GM12875 (cell line): Measurements from ENCODE around the gene TBC1D22A.

ENCODE experiments used
- H3K4me3 ChIP-seq: one replicate; pipeline ENCODE4 v1.5.1; 2011; ENCODE audit warnings: low read depth, low read length, control low read depth
- TF ChIP-seq, protein P1 (sequence below): IDR thresholded peaks from 2 replicates; pipeline ENCODE4 v1.5.1; 2011; ENCODE audit warnings: low read depth, mild to moderate bottlenecking, control low read depth, inconsistent platforms, low read length, moderate library complexity, borderline replicate concordance; ENCODE audit not compliant: insufficient read depth

The TBC1D22A gene

DNA sequence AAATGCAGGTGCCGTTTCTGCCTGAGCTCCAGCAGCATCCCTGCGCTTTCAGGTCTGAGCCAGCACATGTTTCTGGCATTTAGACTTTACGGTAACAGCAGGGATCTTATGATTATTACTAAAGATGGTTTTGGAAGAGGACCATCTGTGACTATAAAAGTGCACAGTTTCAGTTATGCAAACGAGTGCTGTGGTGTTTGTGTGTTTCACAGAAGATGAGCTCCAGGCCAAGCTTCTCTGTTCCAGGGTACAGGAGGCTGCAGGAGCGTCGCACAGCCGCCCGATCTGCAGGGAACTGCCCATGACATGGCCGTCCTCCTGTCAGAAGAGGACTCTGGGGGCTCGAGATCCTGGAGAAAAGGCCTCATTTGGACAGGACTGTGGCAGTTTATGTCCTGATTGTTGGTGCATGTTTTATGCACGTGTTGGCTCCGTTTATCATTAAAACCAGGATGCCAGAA is 297.3 kb downstream of the TBC1D22A start:
- no peak overlapping the region for H3K4me3 ChIP-seq
- TF ChIP-seq, protein P1, sequence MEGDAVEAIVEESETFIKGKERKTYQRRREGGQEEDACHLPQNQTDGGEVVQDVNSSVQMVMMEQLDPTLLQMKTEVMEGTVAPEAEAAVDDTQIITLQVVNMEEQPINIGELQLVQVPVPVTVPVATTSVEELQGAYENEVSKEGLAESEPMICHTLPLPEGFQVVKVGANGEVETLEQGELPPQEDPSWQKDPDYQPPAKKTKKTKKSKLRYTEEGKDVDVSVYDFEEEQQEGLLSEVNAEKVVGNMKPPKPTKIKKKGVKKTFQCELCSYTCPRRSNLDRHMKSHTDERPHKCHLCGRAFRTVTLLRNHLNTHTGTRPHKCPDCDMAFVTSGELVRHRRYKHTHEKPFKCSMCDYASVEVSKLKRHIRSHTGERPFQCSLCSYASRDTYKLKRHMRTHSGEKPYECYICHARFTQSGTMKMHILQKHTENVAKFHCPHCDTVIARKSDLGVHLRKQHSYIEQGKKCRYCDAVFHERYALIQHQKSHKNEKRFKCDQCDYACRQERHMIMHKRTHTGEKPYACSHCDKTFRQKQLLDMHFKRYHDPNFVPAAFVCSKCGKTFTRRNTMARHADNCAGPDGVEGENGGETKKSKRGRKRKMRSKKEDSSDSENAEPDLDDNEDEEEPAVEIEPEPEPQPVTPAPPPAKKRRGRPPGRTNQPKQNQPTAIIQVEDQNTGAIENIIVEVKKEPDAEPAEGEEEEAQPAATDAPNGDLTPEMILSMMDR, result no peak

DNA sequence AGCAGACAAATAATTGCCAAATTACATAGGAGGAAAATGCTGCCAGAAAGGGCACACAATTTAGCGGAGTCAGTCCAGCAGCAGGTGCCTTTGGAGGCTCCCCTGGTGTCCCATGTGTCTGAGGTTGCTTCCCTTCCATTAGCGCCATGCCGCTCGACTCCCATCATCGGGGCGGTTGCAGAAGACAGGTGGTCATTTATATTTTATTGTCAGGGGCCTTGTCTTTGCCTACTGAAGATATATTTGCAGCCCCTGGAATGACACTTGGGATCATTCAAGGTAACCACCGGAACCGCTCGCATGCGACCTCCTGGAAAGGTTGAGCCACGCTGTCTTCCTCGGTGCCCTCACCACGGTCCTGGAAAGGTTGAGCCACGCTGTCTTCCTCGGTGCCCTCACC is 298.3 kb downstream of the TBC1D22A start:
- TF ChIP-seq, protein P1, result no peak
- H3K4me3 ChIP-seq, result no peak overlapping the region

DNA sequence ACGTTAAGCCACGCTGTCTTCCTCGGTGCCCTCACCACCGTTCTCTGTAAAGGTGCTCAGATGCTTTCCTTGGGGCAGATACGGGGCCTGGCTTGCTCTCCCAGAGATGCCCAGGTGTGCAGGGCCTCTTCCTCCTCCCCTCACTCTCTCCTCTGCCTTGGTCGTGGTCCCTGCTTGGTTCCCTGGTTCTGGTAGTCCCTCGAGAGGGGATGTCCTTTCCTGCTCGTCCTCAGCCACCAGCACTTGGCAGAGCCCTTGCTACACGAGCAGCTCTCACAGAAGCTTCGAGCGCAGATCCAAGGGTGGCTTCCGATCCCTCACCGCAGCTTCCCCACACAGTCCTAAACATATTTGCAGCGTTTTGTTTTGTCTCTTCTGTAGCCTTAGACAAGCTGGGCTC is 298.8 kb downstream of the TBC1D22A start:
- no peak overlapping the region for H3K4me3 ChIP-seq
- TF ChIP-seq, protein P1, result no peak

DNA sequence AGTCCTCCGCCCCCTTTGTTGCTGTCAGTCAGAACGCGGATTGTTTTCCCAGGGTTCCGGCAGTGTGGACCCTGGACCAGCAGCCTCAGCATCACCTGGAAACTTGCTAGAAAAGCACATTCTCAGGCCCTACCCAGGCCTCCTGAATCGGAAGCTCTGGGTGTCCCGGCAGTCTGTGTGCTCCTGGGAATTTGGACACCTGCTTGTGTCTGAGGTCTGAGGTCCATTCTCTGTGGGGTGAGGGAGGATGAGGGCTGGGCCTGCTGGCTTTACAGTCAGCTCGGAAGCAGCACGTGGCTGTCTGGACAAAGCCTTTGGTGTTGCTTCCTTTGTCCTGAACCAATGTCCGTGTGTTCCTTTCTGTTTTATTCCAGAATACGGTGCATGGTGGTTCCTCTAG is 299.7 kb downstream of the TBC1D22A start:
- TF ChIP-seq, protein P1, result no peak
- no peak overlapping the region for H3K4me3 ChIP-seq

DNA sequence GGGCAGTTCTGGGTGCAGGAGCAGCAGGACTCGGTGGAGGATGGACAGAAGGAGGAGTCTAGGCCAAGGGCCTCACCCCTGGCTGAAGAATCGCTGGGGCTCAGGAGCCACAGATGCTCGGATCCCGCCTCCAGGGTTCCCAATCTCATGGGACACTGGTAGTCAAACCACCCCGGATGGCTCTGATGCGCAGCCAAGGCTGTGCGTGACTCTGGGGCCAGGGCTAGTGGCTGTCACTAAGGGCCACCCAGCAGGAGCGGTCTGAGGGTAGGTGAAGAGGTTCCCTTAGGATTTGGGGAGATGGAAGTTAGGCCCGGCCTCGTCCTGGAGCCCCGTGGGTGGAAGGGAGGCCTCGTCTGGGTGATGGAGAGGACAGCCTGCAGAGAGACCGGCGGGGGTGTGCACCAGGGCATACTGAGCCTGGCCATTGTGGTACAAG is 300.6 kb downstream of the TBC1D22A start:
- no peak overlapping the region for H3K4me3 ChIP-seq
- TF ChIP-seq, protein P1, result no peak

DNA sequence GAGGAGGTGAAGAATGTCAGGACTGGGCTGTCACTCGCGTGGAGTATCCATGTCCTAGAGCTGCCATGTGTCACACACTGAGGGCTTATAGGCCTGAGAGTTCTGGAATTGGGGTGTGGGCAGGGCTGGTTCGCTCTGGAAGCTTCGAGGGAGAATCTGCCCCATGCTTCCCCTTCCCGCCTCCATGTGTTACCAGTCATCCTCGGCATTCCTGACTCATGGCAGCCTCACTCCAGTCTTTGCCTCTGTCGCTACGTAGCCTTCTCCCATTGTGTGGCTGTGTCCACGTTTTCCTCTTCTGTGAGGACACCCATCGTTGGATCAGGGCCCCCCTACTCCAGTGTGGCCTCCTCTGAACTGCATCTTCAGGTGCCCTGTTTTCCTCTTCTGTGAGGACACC is 301.2 kb downstream of the TBC1D22A start:
- TF ChIP-seq, protein P1, result no peak
- H3K4me3 ChIP-seq, result no peak overlapping the region

DNA sequence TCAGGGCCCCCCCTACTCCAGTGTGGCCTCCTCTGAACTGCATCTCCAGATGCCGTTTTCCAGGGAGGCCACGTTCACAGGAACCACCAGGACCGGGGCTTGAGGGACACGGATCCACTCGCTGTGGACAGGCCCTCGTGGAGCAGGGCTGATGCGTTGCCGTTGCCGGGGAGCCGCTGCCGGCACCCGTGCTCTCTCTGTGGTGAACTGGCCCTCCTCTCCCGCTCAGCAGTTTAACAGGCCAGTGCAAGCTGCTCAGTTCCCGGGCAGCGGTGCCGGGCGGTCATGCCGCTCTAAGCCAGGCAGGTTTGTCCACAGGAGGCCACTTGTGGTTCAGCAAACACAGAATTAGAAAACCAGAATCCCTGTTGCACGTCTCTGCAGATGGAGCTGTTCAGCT is 301.6 kb downstream of the TBC1D22A start:
- TF ChIP-seq, protein P1, result no peak
- no peak overlapping the region for H3K4me3 ChIP-seq
